Kidney (tissue), 14 donors: ENCODE measurements around the gene FAM53B. TPM values are rescaled to one million over a fixed set of nuclear protein-coding genes. Genes with fewer than 3 reads are reported as not detected.
A peak's percentile ranks its signal among the peaks of the same experiment; 100 is the strongest.

ENCODE experiments used
- DNase-seq, 5 donors: peaks; one replicate each; pipeline ENCODE4 v3.0.0-alpha.2; 2013 to 2020
- FAIRE-seq: peaks from 2 replicates; lab custom pipeline; 2012; peaks lifted over from hg19 to GRCh38; lab: Jason Lieb, UNC
- H3K27ac ChIP-seq, 2 donors: one replicate each; pipeline ENCODE4 v1.7.0; 2013; ENCODE audit warnings: low read depth in 2 of 2, low read length in 2 of 2, inconsistent platforms in 1 of 2
- H3K27me3 ChIP-seq: one replicate; pipeline ENCODE4 v1.7.1; 2013; ENCODE audit warnings: low read length, inconsistent platforms; ENCODE audit not compliant: control insufficient read depth, insufficient read depth
- H3K36me3 ChIP-seq, 3 donors: one replicate each; pipeline versions ENCODE4 v1.7.0 to v1.7.1; 2013; ENCODE audit warnings: low read length in 3 of 3, control low read depth in 1 of 3, inconsistent platforms in 1 of 3; ENCODE audit not compliant: insufficient read depth in 3 of 3, control insufficient read depth in 2 of 3
- H3K4me1 ChIP-seq, 3 donors: one replicate each; pipeline versions ENCODE4 v1.7.0 to v1.7.1; 2013; ENCODE audit warnings: low read length in 3 of 3, inconsistent platforms in 1 of 3, low read depth in 1 of 3; ENCODE audit not compliant: control insufficient read depth in 2 of 3, insufficient read depth in 2 of 3
- H3K4me3 ChIP-seq, 3 donors: one replicate each; pipeline versions ENCODE4 v1.7.0 to v1.8.1; 2013; ENCODE audit warnings: low read length in 3 of 3, control low read depth in 1 of 3, inconsistent platforms in 1 of 3
- H3K9ac ChIP-seq, 3 donors: one replicate each; pipeline versions ENCODE4 v1.7.0 to v1.7.1; 2013; ENCODE audit warnings: low read length in 3 of 3, control low read depth in 1 of 3, inconsistent platforms in 1 of 3
- H3K9me3 ChIP-seq, 3 donors: one replicate each; pipeline versions ENCODE4 v1.7.0 to v1.7.1; 2013; ENCODE audit warnings: low read length in 3 of 3, control low read depth in 1 of 3, inconsistent platforms in 1 of 3; ENCODE audit not compliant: control insufficient read depth in 2 of 3, insufficient read depth in 1 of 3
- intact Hi-C: fragments of 100-400 bp; cut with DNase I; formaldehyde crosslinking; loops from one replicate; pipeline ENCODE4 v1.11.1; 2022
- polyA plus RNA-seq: library from polyadenylated mRNA; stranded (reverse); fragments of 350-450 nt; fragmentation: Illumina TruSeq; extraction: RNeasy Lipid Tissue Mini Kit (QIAGEN cat#74804); gene quantifications from one replicate; pipeline ENCODE4 v1.2.3, GENCODE V29; 2014; ENCODE audit warnings: low read depth, low replicate concordance; ENCODE audit not compliant: insufficient read depth
- total RNA-seq: library from RNA; stranded (reverse); fragmentation: NEBNext Ultra II Directional; extraction: Animal tissue kit (Norgen Biotek cat#: 25700); gene quantifications from one replicate; pipeline ENCODE4 v1.2.1, GENCODE V29; 2021
- TF ChIP-seq, protein P1 (sequence below): IDR thresholded peaks from 3 replicates; pipeline ENCODE4 v1.5.1; 2012; ENCODE audit warnings: mild to moderate bottlenecking, moderate library complexity, borderline replicate concordance; ENCODE audit not compliant: insufficient read depth; ENCODE audit errors: extremely low read depth
- donor health status: control.
- donor health status: control.
- donor health status: control.
- donor health status: control.
- donor health status: control.
- donor health status: DM: yes; HTN: yes; CAD: no.
- donor health status: Normal renal cell carcinoma (clear cell type).

The FAM53B gene
- total and polyA plus RNA-seq, 2 donors from 2014 or later = 11.8 to 30.0 TPM

GRCh38 chr10:124657806-124658205 lies 86.4 kb downstream of the FAM53B start:
- no peaks in the 10 kb centered on the region for H3K9me3 ChIP-seq
- DNase-seq = peak in 1 of 5 donors; percentile 65
- H3K4me1 ChIP-seq = peaks cover 0 to 23% (median 9%) of the 10 kb centered on the region in 3 donors
- no peak overlapping the region for H3K9ac ChIP-seq
- TF ChIP-seq, protein P1, sequence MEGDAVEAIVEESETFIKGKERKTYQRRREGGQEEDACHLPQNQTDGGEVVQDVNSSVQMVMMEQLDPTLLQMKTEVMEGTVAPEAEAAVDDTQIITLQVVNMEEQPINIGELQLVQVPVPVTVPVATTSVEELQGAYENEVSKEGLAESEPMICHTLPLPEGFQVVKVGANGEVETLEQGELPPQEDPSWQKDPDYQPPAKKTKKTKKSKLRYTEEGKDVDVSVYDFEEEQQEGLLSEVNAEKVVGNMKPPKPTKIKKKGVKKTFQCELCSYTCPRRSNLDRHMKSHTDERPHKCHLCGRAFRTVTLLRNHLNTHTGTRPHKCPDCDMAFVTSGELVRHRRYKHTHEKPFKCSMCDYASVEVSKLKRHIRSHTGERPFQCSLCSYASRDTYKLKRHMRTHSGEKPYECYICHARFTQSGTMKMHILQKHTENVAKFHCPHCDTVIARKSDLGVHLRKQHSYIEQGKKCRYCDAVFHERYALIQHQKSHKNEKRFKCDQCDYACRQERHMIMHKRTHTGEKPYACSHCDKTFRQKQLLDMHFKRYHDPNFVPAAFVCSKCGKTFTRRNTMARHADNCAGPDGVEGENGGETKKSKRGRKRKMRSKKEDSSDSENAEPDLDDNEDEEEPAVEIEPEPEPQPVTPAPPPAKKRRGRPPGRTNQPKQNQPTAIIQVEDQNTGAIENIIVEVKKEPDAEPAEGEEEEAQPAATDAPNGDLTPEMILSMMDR = no peak
- H3K27me3 ChIP-seq = no peaks in the 10 kb centered on the region
- FAIRE-seq = no peak
- H3K27ac ChIP-seq = no peak overlapping the region
- peaks cover 0 to 3% (median 2%) of the 10 kb centered on the region in 3 donors for H3K36me3 ChIP-seq
- intact Hi-C loops = no loop called here
- H3K4me3 ChIP-seq = no peak overlapping the region

- Histone ChIP-seq H3K4me1 (peaks cover 0 to 31% (median 9%) of the 10 kb centered on the region in 3 donors), H3K27me3 (no peaks in the 10 kb centered on the region), H3K27ac (no peak overlapping the region), H3K9me3 (no peaks in the 10 kb centered on the region), H3K9ac (no peak overlapping the region), H3K4me3 (no peak overlapping the region), H3K36me3 (peaks cover 0 to 3% (median 2%) of the 10 kb centered on the region in 3 donors)
- TF ChIP-seq, protein P1 = no peak
- DNase-seq (peak in 1 of 5 donors; percentile 20), FAIRE-seq (no peak)
- intact Hi-C loops = no loop called here
These were observed 87.6 kb downstream of the FAM53B start for GRCh38 chr10:124656541-124656940.

- Histone ChIP-seq H3K4me3 (no peak overlapping the region), H3K9ac (no peak overlapping the region), H3K27me3 (no peaks in the 10 kb centered on the region), H3K9me3 (no peaks in the 10 kb centered on the region), H3K27ac (no peak overlapping the region), H3K4me1 (peaks cover 0 to 31% (median 9%) of the 10 kb centered on the region in 3 donors), H3K36me3 (peaks cover 0 to 3% (median 2%) of the 10 kb centered on the region in 3 donors)
- FAIRE-seq (no peak), DNase-seq (peak in 1 of 5 donors; percentile 64)
- TF ChIP-seq, protein P1 = no peak
- intact Hi-C loops = no loop called here
These were observed 88.1 kb downstream of the FAM53B start for GRCh38 chr10:124656113-124656490.
